Esophagus squamous epithelium (tissue), 5 donors: ENCODE data around the gene ZRANB3. TPM values are rescaled to one million over a fixed set of nuclear protein-coding genes. Genes with fewer than 3 reads are reported as not detected.

Experiments
- DNase-seq: peaks from one replicate; lab custom pipeline; 2025; lab: John Stamatoyannopoulos, UW
- H3K27ac ChIP-seq, 4 donors: fragments of 200-600 bp; sonication (generic); one replicate each; pipeline ENCODE4 v1.5.1; 2016 to 2019; ENCODE audit warnings: mild to moderate bottlenecking in 1 of 4
- H3K27me3 ChIP-seq, 4 donors: fragments of 200-600 bp; sonication (generic); 1 replicate in 3 of 4; 2 replicates in 1 of 4; pipeline versions ENCODE4 v1.5.1 to v1.6.0; 2017 to 2021; ENCODE audit warnings: antibody characterized with exemption in 1 of 4
- H3K36me3 ChIP-seq, 3 donors: fragments of 200-600 bp; sonication (generic); one replicate each; pipeline ENCODE4 v1.5.1; 2016 to 2019
- H3K4me1 ChIP-seq, 3 donors: fragments of 200-600 bp; sonication (generic); one replicate each; pipeline ENCODE4 v1.5.1; 2017 to 2019
- H3K4me3 ChIP-seq, 4 donors: fragments of 200-600 bp; sonication (generic); 1 replicate in 3 of 4; 2 replicates in 1 of 4; pipeline ENCODE4 v1.5.1; 2016 to 2019; ENCODE audit warnings: mild to moderate bottlenecking in 2 of 4, moderate library complexity in 1 of 4
- H3K9me3 ChIP-seq, 3 donors: fragments of 200-600 bp; sonication (generic); one replicate each; pipeline ENCODE4 v1.5.1; 2016 to 2019
- POLR2A ChIP-seq, 4 donors: fragments of 450-650 bp; IDR thresholded peaks; one replicate each; pipeline ENCODE4 v1.6.1; 2017; ENCODE audit warnings: antibody characterized with exemption in 4 of 4, mild to moderate bottlenecking in 4 of 4, moderate library complexity in 3 of 4
- WGBS, 2 donors: methylation state at CpG; one replicate each; pipeline ENCODE4 v1.1.5; 2018; 5-methylcytosine and 5-hydroxymethylcytosine counted together
- intact Hi-C: fragments of 100-400 bp; cut with DNase I; formaldehyde crosslinking; loops from one replicate; pipeline ENCODE4 v1.15.0; 2022
- total RNA-seq, 4 donors: library from RNA; depleted of rRNA; stranded (reverse); fragments of >200 nt; gene quantifications; one replicate each; pipeline ENCODE4 v1.1.0, GENCODE V29; 2016
- TF ChIP-seq, protein P1 (sequence below), 6 experiments: fragments of 450-650 bp in 4 of 6; fragments of 200-600 bp in 2 of 6; sonication (generic) in 2 of 6; IDR thresholded peaks; one replicate each; pipeline ENCODE4 v1.5.1; 2016 to 2019; ENCODE audit warnings: antibody characterized with exemption in 6 of 6, mild to moderate bottlenecking in 4 of 6, moderate library complexity in 4 of 6
- donor health status: DM: yes; HTN: yes; CAD: no.

The ZRANB3 gene
- total RNA-seq, 4 donors from 2014 or later = 0.61 to 4.5 (median 3.5) TPM

- H3K27me3 ChIP-seq = no peaks in the 10 kb centered on the region
- peaks cover 0 to 6% (median 0%) of the 10 kb centered on the region in 3 donors for H3K9me3 ChIP-seq
- H3K4me1 ChIP-seq = no peaks in the 10 kb centered on the region
- 70 to 80% methylated on average over 3 to 5 of the region's 8 CpGs for WGBS, 2 donors
- no peak for DNase-seq
- intact Hi-C loops = no loop called here
- H3K4me3 ChIP-seq = no peak overlapping the region
- H3K27ac ChIP-seq = no peak overlapping the region
- TF ChIP-seq, protein P1, sequence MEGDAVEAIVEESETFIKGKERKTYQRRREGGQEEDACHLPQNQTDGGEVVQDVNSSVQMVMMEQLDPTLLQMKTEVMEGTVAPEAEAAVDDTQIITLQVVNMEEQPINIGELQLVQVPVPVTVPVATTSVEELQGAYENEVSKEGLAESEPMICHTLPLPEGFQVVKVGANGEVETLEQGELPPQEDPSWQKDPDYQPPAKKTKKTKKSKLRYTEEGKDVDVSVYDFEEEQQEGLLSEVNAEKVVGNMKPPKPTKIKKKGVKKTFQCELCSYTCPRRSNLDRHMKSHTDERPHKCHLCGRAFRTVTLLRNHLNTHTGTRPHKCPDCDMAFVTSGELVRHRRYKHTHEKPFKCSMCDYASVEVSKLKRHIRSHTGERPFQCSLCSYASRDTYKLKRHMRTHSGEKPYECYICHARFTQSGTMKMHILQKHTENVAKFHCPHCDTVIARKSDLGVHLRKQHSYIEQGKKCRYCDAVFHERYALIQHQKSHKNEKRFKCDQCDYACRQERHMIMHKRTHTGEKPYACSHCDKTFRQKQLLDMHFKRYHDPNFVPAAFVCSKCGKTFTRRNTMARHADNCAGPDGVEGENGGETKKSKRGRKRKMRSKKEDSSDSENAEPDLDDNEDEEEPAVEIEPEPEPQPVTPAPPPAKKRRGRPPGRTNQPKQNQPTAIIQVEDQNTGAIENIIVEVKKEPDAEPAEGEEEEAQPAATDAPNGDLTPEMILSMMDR (IDR thresholded peaks at IDR 0.05) = no peak
- TF ChIP-seq POLR2A (IDR thresholded peaks at IDR 0.05) = no peak
- H3K36me3 ChIP-seq = peaks cover 0 to 15% (median 5%) of the 10 kb centered on the region in 3 donors
Observed at GRCh38 chr2:135182190-135182589, 348.8 kb downstream of the ZRANB3 start.

DNA sequence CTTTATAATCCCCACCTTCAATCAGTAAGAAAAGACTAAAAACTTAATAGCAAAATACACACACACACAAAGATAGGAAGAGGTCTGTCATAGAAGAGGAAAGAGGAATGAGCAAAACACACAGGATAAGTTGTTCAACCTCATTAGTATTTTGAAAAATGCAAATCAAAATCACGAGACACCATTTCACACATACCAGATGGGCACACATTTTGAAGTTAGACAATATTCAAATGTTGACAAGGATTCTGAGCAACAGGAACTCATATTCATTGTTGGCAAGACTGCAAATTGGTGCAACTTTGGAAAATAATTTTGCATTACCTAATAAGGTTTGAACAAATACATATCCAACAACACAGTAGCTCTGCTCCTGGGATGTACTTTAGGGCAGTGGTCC lies 351.3 kb downstream of the ZRANB3 start:
- no peak for DNase-seq
- no peaks in the 10 kb centered on the region for H3K4me1 ChIP-seq
- peaks cover 0 to 12% (median 0%) of the 10 kb centered on the region in 3 donors for H3K9me3 ChIP-seq
- intact Hi-C loops = no loop called here
- no peak overlapping the region for H3K27ac ChIP-seq
- 83 to 91% methylated on average over 1 of the region's 1 CpG for WGBS, 2 donors
- no peak for TF ChIP-seq POLR2A (IDR thresholded peaks at IDR 0.05)
- TF ChIP-seq, protein P1 (IDR thresholded peaks at IDR 0.05) = no peak
- H3K27me3 ChIP-seq = no peaks in the 10 kb centered on the region
- no peak overlapping the region for H3K4me3 ChIP-seq
- peaks cover 0 to 39% (median 5%) of the 10 kb centered on the region in 3 donors for H3K36me3 ChIP-seq

DNA sequence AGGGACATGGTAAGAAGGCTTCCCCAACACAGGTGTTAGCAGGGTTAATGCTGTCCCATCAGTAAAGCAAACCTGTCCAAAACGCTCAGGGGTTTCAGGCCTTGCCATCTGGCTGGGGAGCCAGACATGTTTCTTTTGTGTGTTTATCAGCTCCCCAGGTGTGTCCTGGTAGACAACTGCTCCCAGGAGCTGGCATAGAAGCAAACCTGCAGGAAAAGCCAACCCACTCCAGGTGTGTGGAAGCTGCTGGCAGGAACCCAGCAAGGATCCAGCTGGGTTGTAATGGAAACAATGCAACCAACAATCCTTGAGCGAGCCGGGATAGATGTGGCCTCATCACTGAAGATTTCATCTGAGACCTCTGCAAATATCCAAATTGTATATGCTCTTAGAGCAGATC lies 355.8 kb downstream of the ZRANB3 start:
- H3K9me3 ChIP-seq = peaks cover 0 to 12% (median 0%) of the 10 kb centered on the region in 3 donors

GRCh38 chr2:135174810-135175093 lies 356.3 kb downstream of the ZRANB3 start:
- no peaks in the 10 kb centered on the region for H3K27me3 ChIP-seq
- H3K36me3 ChIP-seq = peaks cover 0 to 84% (median 5%) of the 10 kb centered on the region in 3 donors
- peaks cover 0 to 12% (median 0%) of the 10 kb centered on the region in 3 donors for H3K9me3 ChIP-seq
- TF ChIP-seq, protein P1 (IDR thresholded peaks at IDR 0.05) = no peak
- TF ChIP-seq POLR2A (IDR thresholded peaks at IDR 0.05) = no peak
- no peak for DNase-seq
- no peak overlapping the region for H3K27ac ChIP-seq
- intact Hi-C loops = no loop called here
- no peaks in the 10 kb centered on the region for H3K4me1 ChIP-seq
- H3K4me3 ChIP-seq = no peak overlapping the region
- 90 to 96% methylated on average over 4 of the region's 6 CpGs for WGBS, 2 donors

More for the DNA sequence above, 355.8 kb downstream of the ZRANB3 start:
- no peak for TF ChIP-seq POLR2A (IDR thresholded peaks at IDR 0.05)
- TF ChIP-seq, protein P1 (IDR thresholded peaks at IDR 0.05) = no peak
- Histone ChIP-seq H3K36me3 (peaks cover 0 to 83% (median 5%) of the 10 kb centered on the region in 3 donors), H3K4me3 (no peak overlapping the region), H3K4me1 (no peaks in the 10 kb centered on the region), H3K27ac (no peak overlapping the region), H3K27me3 (no peaks in the 10 kb centered on the region)
- no peak for DNase-seq
- intact Hi-C loops = no loop called here
- WGBS, 2 donors = 40 to 73% methylated on average over 3 of the region's 3 CpGs

- intact Hi-C loops = no loop called here
- H3K9me3 ChIP-seq = peaks cover 0 to 12% (median 0%) of the 10 kb centered on the region in 3 donors
- no peak for DNase-seq
- no peaks in the 10 kb centered on the region for H3K4me1 ChIP-seq
- WGBS, 2 donors = 58 to 90% methylated on average over 5 to 8 of the region's 9 CpGs
- peaks cover 0 to 89% (median 5%) of the 10 kb centered on the region in 3 donors for H3K36me3 ChIP-seq
- no peak overlapping the region for H3K27ac ChIP-seq
- no peak for TF ChIP-seq POLR2A (IDR thresholded peaks at IDR 0.05)
- TF ChIP-seq, protein P1 (IDR thresholded peaks at IDR 0.05) = no peak
- H3K27me3 ChIP-seq = no peaks in the 10 kb centered on the region
- H3K4me3 ChIP-seq = no peak overlapping the region
Observed at GRCh38 chr2:135174049-135174809, 356.8 kb downstream of the ZRANB3 start.
